Stimulated activated CD8-positive, alpha-beta memory T cell treated with anti-CD3 and anti-CD28 coated beads, Interleukin-4, amount 100 ng/mL, for 48 hours (primary cell): ENCODE measurements around the gene ANXA6.

ENCODE experiments used
- DNase-seq: peaks from one replicate; pipeline ENCODE4 v3.0.0-alpha.2; 2020

ANXA6 gene

DNA sequence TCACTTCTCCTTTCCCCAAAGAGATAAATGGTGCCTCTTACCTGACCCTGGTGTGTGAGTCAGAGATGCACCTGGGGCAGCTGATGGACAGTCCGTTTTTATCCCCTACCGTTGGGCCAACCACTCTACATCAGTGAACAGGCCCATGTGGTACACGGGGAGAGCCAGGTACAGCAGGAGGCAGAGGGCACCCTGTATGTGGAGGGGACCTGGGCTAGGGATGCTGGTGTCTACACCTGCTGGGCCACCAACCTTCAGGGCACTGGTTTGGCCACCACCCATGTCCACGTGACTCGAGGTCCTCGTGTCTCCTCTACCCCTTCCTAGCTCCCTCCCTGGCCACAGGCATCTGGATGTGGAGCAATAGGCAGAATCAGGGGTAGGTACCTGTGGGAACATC is 22.7 kb upstream of the ANXA6 start:
- DNase-seq = peak; percentile 12

DNA sequence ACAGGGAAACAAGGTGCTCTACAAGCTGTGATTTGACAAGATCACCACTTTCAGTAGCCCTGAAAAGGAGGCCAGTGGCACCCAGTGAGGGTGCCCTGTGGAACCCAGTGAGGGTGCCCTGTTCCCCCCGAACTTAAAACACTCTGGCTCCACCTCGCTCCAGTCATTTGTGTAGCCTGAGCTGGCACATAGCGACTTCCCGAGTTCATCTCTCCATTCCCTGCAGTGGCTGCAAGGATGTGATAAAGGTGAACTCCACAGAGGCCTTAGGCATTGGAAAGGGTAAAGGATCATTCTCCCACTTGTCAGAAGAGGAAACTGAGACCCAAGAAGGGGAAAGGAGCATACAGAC is 21.9 kb upstream of the ANXA6 start:
- DNase-seq = no peak

DNA sequence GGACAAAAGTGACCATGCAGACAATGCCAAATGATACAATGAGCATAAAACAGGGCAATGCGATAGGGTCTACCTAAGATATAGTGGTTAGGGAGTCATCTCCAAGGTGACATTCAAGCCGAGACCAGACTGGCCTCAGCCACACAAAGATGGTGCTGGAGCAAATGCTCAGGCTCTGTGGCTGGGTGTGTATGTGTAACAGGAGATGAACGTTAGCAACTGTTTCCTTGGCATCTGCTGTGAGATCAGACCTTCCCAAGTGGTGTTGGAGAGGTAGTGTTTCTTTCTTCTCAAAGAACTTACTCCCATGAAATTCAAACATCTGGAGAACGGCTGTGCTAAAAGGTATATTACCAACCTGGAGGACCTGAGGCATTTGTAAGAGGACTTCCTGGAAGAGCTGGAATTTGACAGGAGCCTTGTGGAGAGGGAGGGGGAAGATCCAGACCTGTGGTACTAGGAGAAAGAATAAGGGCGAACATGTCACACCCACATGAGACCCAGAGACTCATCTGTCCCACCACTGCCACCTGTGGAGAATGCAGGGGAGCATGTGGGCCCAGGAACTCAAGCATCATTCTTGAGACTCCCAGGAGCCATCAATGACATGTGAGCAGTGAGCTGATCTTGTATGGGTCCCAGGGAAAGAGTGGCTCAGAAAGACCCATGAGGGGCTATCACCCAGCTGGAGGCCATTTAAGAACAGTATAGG is 21.4 kb upstream of the ANXA6 start:
- peak; percentile 11 for DNase-seq

DNA sequence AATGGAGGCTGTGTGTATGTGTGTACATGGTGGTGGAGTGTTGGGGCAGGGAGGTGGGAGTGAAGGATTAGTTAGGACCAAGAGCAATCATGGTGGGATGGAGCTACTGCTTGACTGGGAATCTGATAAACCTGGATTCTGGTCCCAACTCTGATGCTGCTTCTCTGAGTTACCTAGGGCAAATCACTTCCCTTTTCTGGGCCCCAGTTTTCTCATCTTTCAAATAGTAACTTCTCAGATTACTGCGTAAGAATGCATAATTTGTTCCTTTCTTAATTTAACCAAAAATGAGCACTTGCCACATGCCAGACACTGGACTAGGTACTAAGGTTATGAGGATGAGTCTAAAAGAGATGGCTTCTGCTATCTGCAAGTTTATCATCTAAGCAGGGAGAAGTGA is 20.8 kb upstream of the ANXA6 start:
- peak; percentile 8 for DNase-seq

DNA sequence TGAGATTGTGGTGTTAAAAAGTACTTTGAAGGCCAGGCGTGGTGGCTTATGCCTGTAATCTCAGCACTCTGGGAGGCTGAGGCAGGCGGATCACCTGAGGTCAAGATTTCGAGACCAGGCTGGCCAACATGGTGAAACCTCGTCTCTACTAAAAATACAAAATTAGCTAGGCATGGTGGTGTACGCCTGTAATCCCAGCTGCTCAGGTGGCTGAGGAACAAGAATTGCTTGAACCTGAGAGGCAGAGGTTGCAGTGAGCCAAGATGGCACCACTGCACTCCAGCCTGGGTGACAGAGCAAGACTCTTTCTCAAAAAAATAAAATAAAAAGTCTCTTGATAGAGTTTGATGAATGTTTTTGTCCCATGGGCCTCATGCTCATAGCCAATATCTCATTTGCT is 18.7 kb upstream of the ANXA6 start:
- DNase-seq = peak; percentile 8

DNA sequence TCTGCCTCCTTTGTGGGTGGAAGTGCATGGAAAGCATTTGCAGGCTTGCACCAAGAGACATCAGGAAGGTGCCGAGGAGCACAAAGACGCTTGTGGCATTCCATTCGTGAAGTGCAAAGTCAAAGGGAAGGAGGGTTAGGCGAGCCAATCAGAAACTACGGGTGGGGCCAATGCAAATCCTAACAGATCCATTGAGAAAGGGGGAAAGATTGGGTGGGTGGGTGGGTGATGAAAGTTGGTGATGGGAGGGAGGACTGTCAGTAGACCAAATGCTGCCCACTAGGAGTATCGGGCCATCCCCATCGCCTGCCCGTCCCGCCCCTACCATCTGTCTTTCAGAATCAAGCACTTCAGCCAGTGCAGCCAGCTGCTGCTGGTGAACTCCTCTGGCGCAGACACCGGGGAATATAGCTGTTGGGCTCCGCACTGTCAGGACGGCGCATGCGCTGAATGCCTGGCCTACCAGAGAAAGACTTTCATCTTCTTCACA is 17.1 kb upstream of the ANXA6 start:
- DNase-seq = peak; percentile 18

DNA sequence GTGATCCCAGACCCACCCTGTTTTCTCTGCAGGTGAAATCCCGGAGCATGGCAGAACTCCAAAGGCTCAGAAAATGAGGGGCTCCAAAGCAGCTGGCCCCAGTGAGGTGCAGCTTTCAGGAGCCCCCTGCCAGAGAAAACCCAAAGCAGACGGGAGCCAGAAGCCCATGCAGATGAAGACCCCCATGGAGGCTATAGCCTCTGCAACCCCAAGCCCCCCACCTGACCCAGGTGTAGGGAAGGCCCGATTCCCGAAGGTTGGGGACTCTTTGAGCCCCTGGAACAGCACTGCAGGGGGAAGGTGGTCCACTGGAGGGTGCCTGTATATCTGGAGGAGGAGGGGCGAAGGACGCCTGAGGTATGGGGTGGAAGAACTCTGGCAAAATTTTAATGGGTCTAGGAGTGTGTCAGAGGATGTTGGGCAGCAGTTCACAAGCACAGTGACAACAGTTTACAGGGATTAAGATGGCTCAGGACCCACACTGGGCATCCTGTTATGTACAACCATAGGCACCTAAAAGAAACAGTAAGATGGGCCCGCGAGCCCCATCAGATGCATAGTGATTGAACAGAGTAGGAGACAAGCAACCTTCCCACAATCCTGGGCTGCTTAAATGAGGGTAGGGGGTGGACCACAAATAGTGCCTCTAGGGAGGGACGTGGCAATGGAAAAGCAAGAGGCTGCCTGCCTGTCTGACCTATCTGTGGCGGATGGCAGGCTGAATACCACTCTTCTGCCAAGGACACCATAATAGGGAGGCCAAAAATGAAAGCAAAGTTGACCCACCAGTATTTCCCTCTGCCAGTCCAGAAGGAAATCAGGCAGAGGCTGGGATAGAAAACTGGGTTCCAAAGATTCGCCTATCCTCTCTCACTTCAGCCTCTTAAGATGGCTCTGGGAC is 16.4 kb upstream of the ANXA6 start:
- peak; percentile 21 for DNase-seq

DNA sequence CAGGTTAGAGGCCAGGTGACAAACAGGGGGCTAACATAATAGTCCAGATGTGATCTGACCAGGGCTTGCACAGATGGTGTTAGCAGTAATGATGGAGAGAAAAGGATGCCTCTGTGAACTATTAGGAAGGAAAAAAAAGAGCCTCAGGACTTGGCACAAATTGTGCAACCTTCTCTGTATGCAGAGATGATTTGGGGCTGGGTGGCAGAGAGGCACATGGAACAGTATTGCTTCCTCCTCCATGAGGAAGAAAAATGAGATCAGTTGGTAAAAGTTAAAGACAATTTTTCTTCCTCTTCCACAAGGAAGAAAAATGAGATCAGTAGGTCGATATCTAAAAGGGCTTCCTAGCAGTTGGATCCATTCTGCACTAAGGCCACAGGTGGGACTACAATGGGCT is 13.9 kb upstream of the ANXA6 start:
- no peak for DNase-seq

DNA sequence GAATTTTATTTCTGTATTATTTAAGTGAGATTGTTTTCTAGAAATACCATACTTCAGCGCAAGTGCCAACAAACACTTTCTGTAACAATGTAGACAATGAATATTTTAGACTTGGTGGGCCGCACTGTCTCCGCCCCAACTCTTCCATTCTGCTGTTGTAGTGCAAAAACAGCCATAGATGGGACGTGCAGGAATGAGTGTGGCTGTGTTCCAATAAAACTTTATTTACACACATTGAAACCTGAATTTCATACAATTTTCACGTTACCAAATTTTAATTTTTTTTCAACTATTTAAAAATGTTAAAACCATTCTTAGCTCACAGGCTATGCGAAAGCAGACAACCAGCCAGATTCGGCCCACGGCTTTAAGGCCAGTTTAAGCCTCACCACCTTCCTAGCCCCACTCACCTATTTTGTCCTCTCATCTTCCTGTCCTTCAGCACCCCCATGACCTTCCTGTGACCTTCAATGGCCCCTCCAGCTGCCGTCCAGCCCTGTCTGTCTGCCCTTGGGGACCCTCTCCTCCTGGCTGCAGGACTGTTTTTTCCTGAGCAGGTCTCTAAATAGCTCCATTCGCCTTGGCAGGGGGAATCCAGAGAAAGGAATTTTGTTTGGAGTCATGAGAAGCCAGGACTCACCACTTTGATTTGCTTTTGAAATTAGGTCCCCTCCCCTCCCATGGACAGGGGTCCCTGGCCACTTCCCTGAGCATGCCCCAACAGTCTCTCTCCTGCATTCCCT is 11.2 kb upstream of the ANXA6 start:
- DNase-seq = no peak

DNA sequence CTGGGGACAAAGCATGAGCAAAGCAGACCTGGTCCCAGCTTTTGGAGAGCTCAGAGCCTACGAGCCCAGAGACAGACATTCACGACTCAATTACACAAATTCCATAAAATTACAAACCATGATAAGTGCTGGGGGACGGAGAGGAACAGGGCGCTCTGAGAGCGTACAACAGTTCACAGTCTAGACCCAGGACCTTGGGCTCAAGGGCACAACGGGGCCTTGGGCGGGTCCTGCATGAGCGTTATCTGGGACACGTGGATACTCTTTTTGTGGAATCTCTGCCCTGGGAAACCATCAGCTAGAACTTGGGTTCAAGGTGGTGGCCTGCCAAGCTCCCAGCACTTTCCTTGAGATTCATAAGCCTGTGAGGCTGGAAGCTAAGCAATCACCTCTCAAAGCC is 9.4 kb upstream of the ANXA6 start:
- DNase-seq = no peak

DNA sequence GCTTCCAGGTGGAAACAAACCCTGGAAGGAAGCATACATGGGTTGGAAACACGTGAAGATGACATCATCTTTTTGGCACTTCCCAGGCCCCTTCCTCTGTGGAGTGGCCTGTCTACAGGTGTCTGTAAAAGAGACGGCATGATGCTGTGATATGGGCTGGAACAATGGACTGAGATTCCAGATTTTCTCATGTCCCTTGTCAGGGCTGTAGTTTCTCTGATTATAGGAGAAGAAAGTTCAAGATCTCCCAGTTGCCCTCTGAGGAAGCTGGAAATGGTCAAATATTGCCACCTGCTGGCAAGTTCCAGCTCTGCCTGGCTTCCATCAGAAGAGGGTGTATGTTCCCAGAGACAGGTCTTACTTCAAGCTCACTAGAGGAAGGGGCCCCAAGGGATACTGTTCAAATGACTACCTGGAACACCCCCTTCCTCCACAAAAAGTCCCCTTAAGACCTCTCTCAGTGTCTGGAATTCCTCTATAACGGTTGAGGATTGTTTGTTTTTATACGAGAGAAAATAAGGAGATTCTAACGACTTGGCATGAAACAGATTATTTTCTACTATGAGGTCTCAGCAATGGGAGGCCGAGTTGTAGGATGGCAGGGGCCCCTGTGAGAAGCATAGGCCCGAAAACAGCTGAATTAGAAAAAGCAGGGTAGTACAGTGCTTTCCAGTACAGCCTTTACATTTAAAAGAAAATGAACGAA is 7.3 kb upstream of the ANXA6 start:
- DNase-seq = peak; percentile 86

DNA sequence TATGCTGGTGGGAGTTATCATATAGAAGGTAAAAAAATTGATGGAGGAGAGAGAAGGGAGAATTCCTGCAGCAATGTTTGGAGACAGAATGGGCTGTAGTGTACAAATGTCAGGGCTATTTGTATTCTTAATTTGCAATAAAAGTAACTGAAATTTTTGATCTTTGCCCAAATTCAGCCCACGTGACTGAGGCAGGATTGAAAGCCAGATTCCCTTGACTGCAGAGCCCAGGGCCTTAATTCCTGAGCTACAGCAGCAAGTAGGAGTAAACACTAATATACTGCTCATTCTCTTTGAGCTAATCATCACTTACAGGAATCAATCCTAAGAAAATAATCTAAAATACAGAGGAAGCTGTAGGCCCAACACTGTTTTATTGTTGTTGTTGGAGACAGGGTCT is 5.2 kb upstream of the ANXA6 start:
- no peak for DNase-seq

DNA sequence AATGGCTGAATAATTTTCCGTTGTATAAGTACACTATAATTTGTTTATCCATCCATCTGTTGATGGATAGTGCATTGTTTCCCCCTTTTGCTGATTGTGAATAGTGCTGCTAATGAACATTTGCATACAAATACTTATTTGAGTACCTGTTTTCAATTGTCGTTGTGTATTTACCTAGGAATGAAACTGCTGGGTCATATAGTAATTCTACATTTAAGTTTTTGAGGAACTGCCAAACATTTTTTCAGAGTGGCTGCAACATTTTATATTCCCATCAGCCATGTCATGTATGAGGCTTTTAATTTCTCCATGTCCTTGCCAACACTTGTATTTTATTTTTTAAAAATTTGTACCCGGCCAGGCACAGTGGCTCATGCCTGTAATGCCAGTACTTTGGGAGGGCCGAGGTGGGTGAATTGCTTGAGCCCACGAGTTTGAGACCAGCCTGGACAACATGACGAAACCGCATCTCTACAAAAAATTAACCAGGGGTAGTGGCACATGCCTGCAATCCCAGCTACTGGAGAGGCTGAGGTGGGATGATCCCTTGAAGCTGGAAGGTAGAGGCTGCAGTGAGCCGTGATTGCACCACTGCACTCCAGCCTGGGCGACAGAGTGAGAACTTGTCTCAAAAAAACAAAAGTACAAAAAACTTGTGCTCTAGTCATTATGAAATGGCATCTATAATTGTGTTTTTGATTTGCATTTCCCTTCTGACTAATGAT is 2.2 kb upstream of the ANXA6 start:
- DNase-seq = no peak

DNA sequence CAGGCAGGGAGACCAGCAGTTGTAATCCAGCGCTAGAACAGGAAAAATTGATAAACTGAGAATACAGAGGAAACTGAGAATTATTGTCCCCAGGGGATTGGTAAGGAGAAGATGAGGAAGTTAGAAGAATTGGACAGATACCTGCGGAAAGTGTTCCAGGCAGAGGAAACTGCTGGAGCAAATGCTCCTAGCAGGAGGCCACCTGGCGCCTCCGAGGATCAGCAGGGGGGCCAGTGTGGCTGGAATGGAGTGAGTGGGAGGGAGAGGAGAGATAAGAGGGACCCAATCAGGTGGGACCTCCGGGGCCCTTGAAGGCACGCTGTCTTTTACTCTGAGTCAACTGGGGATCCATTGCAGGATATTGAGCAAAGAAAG is 695 bp upstream of the ANXA6 start:
- DNase-seq = no peak

DNA sequence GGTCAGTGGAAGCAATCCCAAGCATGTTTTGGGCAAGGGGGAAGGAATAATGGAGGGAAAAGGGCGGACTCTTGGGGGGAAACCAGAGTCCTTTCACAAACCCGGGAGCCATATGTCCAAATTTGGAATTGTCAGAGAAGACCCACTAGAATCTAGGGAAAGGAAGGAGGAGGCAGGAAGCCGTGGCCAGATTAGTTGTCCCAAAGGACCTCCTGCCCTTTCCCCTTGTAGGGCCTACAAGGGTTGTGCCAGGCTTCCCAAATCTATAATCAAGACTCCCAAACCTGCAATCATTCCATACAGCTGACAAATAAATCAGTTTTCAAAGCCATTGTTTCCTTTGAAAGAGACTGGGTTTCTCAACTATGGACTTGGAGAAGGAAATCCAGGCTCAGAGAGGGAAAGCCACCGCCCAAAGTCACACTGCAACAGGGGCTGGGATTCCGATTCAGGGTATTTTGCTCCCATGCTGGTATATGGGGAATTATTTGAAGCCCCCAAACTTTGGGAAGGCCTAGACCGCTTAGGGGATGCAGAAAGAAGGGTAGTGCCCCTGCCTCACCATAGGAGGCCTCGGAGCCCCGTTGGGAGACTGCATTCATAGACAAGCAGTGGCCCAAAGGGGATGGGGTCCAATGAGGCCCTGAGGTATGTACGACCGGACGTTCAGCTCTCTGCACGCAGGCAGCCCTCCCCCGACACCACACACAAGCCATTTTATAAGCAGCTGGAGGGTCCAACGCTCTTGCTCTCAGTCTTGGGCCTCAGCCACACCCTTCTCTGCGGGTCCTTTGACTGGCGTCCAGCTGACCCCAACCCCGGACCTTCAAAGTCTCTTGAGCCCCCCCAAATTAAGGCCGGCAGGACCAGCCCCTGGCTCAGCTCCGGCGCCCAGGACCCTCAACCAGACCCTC is 815 bp downstream of the ANXA6 start:
- DNase-seq = peak; percentile 56

DNA sequence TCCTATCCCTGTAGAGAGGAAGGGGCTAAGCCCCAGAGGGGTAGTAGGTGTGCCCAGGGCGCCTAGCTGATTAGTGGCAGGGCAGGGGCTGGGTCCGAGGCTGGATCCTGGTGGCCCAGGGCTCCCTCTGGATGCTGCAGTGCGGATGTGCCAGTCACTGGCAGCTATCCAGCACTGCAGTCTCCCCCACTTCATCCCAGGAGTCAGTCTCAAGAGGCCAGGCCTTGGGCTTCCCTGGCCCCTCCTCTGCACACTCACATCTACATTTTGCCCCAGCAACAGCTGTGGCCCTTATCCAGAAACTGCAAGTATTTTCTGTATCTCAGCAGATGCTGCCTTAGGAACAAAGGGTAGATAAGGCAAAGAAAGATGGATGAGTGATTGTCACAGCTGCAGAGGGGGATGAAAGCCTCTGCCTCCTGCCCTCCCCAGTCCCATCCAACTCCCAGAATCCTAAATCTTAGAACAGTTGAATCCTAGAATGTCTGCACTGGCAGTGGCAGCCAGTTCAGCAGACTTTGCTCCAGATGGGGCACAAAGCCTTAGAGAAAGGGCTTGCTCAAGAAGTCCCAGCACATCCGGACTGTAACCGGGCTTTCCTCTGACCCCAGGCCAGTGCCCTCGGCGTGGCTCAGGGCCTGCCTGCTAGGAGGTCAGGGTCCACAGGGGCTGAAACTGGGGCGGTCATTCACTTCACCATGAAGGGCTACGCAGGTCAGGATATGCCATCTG is 1.6 kb downstream of the ANXA6 start:
- DNase-seq = no peak

DNA sequence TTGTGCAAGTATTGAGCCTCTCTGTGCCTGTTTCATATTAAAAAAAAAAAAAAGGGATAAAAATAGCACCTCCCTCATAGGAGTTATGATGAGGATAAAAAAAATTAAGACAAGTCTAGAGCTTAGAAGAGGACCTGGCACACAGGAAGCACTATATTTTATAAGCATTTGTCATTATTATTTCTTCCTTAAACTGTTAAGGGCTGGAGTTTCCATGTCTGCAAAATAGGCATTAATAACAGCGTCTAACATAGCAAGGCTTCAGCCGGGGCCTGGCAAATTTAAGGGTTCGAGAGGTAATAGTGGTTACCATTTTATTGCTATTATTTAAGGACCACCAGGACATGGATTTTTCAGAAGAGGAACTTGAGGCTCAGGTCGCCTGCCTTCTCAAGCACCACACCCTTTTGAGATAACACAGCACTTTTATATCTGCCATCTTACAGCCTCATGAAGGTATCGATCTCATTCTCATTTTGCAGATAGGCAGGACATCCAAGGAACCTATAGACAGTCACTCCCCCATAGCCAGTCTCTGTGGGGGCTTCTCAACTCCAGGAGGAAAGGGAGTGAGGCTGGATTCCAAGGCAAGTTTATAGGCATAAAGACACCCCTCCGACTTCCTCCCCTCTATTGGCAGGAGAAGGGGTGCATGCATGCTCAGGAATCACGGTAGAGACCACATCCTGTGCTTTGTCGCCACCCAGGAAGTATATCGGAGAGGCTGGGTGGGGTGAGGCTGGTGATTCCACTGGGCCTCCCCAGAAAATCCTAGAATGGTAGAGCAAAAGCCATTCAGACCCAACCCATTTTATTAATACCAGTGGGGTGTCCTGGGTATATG is 2.4 kb downstream of the ANXA6 start:
- DNase-seq = peak; percentile 72

DNA sequence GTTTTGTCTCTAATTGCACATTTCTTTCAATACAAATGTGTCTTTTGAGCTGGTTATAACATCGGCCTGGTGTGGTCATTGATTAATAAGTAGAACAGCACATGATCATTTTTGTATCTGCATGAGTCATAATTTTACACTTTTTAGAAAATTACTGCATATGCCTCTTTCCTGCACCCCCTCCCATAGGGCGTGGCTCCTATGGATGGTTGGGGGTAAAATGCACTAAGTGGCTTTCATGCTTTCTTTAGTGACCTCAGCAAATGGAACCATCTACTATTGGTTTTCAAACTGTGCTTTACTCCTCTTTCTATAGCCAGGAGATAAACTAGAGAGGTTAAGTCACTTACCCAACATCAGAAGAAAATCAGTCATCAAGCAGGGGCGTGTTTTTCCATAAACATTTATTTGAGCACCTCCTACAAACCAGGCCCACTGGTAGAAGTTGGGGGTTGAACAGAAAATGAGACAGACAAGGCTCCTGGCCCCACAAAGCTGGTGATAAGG is 3.8 kb downstream of the ANXA6 start:
- peak; percentile 69 for DNase-seq

DNA sequence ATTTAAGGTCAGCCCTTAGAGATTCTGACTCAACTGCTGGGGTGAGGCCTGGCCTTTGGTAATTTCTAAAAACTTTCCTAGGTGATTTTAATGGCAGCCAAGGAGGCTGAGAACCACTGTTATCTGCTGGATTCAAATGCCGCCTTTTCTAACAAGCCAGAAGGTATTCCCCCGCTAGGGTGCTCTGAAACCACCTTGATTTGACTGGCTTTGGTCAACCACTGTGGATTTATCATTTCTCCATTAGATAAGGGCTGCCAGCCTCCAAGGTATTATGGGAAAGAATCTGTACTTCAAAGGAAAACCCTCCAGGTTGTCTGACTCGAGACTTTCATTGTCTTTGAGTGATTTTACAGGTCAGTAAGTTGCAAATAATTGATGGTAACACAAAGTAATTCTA is 4.3 kb downstream of the ANXA6 start:
- no peak for DNase-seq
